ENCODE measurements around the gene NOL4L.

DNA sequence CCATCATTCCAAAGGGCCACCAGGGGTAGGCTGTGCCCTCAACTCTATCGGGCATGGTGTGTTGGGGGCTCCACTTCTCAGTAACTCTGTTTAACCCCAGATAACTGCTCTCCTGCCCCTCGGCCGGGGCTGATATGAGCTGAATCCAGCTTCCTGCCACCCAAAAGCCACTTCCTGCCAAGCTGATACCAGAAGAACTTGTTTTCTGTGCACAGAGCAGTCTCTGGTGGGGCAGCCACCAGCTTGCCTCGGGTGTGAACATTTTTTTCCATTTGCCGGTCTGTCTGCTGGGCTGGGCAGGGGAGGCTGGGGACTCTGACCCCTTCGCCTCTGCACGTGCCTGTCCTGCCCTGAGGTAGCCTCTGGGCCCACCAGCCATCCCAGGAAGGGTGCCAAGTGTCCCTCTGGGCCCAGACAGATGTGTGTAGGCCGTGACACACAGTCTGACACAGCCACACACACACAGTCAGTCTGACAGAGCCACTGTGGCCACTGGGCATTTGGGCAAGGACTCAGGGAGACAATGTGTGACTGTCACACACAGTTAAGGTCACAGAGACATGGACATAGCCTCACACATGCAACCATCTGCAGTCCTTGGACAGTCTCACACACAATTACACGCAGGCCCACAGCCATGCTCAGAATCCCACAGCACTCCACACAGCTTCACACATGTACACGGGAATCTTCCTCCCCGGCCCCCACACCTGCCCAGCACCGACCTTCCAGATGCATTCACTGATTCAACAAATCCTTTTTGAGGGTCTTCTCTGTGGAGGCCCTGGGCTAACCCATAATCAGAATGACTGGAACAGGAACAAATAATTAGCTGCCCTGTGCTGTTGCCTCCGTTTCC lies 45.1 kb downstream of the NOL4L start:
- no peak for TF ChIP-seq POLR2AphosphoS5 (IDR thresholded peaks at IDR 0.05; ENCODE audit: insufficient read depth, low read depth, low read length)
- TF ChIP-seq, protein P1, sequence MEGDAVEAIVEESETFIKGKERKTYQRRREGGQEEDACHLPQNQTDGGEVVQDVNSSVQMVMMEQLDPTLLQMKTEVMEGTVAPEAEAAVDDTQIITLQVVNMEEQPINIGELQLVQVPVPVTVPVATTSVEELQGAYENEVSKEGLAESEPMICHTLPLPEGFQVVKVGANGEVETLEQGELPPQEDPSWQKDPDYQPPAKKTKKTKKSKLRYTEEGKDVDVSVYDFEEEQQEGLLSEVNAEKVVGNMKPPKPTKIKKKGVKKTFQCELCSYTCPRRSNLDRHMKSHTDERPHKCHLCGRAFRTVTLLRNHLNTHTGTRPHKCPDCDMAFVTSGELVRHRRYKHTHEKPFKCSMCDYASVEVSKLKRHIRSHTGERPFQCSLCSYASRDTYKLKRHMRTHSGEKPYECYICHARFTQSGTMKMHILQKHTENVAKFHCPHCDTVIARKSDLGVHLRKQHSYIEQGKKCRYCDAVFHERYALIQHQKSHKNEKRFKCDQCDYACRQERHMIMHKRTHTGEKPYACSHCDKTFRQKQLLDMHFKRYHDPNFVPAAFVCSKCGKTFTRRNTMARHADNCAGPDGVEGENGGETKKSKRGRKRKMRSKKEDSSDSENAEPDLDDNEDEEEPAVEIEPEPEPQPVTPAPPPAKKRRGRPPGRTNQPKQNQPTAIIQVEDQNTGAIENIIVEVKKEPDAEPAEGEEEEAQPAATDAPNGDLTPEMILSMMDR (IDR thresholded peaks at IDR 0.05; ENCODE audit: extremely low read depth in 1 of 2, insufficient read depth in 1 of 2, low read depth in 1 of 2, low read length in 2 of 2): no peak
- no peak for TF ChIP-seq POLR2A (IDR thresholded peaks at IDR 0.05; ENCODE audit: low read depth, low read length)
- TF ChIP-seq, protein P2, sequence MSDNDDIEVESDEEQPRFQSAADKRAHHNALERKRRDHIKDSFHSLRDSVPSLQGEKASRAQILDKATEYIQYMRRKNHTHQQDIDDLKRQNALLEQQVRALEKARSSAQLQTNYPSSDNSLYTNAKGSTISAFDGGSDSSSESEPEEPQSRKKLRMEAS (IDR thresholded peaks at IDR 0.05; ENCODE audit: insufficient read depth, insufficient read length): no peak
- TF ChIP-seq EZH2 (IDR thresholded peaks at IDR 0.05; ENCODE audit: borderline replicate concordance, low read depth, low read length, severe bottlenecking): no peak

Data from endothelial cell of umbilical vein (primary cell).